MV-4-11 (cell line): ENCODE results near the gene SLIT2.

Experiments used
- DNase-seq: peaks from one replicate; lab custom pipeline; 2025; lab: John Stamatoyannopoulos, UW

Gene SLIT2, protein sequence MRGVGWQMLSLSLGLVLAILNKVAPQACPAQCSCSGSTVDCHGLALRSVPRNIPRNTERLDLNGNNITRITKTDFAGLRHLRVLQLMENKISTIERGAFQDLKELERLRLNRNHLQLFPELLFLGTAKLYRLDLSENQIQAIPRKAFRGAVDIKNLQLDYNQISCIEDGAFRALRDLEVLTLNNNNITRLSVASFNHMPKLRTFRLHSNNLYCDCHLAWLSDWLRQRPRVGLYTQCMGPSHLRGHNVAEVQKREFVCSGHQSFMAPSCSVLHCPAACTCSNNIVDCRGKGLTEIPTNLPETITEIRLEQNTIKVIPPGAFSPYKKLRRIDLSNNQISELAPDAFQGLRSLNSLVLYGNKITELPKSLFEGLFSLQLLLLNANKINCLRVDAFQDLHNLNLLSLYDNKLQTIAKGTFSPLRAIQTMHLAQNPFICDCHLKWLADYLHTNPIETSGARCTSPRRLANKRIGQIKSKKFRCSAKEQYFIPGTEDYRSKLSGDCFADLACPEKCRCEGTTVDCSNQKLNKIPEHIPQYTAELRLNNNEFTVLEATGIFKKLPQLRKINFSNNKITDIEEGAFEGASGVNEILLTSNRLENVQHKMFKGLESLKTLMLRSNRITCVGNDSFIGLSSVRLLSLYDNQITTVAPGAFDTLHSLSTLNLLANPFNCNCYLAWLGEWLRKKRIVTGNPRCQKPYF (N-terminal part only)

DNA sequence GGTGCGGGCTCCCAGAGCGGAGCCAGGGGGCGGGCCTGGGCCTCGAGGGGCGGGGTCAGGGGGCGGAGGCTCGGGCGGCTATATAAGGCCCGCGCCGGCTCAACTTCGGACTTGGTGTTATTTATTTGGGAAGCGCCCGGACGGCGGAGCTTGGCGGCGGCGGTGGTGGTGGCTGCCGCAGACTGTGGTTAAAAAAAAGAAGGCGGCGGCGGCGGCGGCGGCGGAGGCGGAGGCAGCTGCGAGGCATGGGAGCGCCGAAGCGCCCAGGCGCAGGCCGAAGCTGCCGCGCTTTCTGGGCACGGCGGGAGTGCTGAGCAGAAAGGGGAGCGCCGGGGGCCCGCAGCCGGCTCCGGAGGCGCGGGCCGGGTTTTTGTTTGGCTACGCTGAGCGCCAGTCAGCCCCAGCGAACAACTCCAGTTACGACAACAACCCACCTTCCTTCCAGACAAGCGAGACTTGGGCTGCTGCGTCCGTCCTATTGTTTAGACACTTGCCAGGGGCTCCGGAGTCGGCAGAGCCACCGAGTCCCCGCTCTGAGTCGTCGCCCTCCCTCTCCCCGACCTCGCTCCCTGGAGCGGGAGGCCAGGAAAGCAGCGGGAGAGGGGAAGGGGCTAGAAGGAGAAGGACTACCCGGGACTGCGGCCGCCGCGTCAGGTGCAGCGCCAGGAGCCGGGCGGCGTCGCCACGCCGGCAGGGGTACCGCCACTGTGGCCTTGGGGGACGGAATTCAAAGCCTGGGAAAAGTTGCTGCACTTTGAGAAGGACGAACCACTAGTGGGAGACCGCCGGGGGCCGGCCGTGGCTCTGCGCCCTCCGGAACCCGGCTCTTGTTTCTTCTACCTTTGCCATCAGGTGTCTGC lies at the start of gene SLIT2:
Gene SLIT2, plus strand, starts transcription at position 110 of the 860 bp plus-strand sequence. CDS start 1,911 bp downstream, outside the sequence.
- no peak for DNase-seq

DNA sequence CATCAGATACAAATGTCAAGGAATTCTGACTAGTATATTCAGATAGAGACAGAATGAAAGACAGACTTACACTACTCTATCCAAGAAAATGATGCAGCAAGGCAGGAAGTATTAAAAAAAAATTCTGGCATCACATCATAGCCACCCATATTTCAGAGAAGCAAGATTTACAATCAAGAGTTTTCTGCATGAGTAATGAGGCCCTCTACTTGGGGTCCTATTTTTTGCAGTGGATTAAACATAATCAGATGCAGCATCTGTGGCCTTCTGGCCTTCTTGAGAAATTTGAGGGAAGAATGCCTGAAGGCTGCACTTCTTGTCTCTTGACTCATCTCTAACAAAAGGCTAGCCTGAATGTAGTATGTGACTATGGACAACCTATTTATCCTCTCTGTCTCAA lies 48.2 kb upstream of the SLIT2 start:
- no peak for DNase-seq

DNA sequence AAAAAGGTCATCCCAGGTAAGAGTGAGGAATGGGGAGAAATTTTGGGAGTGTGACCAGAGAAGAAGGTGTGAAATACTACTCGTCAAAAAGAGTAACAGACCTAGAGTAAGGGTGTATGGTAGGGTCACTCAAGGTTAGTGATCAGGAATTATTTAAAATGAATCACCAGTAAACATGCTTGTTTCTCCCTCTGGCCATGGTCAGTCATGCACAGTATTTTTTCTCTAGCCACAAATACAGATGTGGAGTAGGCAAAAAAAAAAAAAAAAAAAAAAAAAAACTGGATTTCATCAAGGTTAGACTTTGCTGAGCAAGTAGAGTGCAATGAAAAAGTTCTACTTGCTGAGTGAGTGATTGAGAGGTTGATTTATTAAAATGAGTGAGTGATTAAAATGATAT lies 34.2 kb upstream of the SLIT2 start:
- no peak for DNase-seq

DNA sequence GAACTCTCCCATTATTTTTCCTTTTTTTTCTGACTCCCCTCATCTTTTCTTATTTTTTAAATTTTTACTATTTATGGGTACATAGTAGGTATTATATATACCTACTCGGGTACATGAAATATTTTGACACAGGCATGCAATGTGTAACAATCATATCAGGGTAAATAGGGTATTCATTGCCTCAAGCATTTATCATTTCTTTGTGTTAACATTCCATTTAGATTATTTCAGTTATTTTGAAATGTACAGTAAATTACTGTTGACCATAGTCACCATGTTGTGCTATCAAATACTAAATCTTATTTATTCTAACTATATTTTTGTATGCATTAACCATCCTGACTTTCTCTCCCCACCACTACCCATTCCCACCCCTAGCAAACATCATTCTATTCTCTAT lies 33.8 kb upstream of the SLIT2 start:
- no peak for DNase-seq

DNA sequence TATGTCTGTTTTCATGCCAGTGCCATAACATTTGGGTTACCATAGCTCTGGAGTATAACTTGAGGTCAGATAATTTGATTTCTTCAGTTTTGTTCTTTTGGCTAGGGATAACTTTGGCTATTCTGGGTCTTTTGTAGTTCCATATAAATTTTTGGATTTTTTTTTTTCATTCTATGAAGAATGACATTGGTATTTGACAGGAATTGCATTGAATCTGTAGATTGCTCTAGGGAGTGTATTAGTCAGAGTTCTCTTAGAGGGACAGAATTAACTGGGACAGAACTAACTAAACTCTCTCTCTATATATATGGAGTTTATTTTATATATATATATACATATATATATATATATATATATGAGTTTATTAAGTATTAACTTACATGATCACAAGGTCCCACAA lies 32.2 kb upstream of the SLIT2 start:
- DNase-seq = no peak

DNA sequence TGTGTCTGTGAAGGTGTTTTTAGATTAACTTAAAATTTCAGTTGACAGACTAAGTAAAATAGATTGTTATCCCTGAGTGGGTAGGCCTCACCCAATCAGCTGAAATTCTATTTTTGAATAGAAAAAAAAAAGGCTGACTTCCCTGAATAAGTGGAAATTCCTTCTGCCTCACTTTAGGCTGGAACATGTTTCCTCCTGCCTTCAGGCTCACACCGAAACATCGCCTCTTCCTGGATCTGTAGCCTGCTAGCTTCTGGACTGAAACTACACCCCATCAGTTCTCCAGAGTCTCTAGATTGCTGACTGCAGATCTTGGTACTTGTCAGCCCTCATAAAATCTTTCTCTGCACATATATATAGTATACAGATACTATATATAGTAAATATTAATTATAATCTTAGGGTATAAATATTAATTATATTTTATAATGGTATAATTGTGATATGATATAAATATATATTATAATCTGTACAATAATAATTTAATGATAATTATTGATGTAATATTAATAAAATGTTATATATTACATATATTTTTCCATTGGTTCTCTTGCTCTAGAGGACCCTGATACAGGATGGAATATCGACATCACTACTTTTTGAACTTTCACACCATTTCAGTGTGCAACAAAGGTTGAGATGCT lies 13.7 kb upstream of the SLIT2 start:
- no peak for DNase-seq

DNA sequence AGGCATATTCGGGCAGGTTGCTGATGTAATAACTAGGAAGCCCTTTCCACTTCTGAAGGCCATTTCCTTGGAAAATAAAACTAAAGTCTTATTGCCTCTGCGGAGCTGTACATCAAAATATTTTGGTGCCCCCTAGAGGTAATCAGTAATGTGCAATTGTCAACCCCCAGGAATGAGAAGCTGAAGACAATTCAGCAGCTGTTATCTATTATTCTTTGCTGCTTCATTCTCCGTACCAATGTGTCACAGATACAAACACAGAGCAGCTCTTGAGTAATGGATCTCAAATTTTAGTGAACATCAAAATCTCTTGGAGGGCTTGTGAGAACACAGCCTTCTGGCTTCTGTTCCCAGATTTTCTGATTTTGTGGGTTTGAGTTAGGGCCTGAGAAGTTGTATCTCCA lies 3.5 kb upstream of the SLIT2 start:
- DNase-seq = peak; percentile 17

DNA sequence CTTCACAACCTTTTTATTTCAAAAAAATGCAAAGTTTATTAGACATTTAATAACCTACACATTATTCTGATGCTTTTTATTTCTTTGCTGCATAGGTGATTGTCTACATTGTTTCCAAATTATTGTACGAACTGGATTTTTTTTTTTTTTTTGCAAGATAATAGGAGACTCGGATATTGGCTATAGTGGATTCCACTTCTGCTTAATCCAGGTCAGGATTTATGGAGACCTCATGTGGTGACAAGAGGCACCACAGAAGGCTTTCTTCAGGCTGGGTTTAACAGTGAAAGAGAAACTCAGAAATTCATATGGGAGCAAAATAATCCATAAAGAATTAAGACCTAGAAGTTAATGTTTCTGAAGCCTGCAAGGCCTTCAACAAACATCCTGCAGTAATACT lies 2.4 kb upstream of the SLIT2 start:
- DNase-seq = peak; percentile 3

DNA sequence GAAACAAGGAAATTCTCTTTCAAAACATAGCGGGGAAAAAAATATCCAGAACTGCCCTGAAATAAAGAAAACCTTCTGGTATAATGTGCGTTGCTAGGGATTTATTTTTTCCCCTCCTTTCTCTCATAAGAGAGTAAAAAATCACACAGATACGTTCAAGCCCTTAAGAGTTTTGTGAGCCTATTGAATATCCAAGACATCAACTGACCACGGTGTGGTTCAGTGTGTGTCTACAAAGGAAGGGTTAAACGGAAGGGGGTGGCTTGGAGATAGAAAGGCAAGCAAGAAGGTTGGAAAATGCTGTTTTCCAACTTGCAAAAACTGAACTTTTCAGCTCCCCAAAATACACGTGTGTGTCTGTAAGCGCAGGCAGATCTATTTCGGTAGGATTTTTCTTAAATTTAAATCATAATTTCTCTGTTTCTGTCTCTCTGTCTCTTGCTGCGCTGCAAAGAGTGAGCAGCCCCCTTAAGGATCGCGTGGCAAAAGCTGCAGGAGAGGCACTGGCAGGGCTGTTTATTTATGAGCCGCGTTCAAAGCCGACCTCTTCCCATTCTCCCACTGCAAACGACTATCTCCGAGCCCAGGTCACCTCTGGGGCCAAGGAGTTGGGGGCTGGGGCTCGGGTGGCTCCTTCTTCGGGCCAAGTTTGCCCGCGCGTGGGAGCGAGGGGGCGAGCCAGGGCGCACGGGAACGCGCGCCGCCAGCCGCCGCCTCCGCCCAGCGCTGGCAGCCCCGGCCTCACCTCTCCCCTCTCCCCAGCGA lies 492 bp upstream of the SLIT2 start:
- no peak for DNase-seq

DNA sequence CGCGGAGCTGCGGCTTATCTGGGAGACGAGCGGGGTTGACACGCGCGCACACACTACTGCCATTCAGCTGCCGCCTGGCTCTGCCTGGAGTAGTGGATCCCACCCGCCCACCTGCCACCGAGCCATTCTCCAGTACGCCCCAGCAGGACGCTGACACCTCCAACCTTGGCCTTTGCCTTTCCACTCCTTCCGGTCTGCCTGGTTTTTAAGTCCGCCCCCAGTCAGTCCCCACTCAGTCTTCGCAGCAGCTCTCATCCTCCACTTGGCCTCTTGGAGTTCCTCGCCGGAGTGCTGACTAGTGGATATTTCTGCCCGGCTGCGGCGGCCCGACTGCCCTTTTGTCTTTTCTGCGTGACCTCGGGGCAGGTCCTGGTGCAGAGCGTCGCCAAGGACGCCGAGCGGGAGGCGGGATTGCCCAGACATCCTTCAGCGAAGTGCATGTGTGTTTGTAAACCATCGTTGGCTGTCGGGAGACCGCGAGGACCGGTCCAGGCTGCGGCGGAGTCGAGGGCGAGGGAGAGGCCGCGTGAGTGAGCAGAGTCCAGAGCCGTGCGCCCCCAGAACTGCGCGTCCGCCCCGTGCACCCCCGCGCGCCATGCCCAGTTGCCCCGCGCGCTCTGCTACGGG lies 1.1 kb downstream of the SLIT2 start:
- no peak for DNase-seq

DNA sequence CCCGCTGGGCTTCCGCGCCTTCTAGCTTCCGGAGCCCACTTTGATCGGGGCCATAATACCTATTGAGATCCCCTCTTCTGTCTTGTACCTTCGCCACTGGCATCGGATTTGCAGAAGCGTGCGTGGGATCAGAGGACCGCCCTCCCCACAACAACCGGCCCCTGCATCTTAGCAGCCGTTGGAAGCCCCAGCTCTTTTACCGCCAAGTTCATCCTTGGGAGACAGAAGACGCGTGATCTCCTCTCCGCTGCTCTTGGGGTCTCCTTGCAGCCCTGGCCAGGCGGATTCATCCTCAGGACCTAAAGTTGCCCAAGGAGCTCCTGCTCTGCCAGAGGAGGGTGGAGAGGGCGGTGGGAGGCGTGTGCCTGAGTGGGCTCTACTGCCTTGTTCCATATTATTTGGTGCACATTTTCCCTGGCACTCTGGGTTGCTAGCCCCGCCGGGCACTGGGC lies 1.6 kb downstream of the SLIT2 start:
- no peak for DNase-seq

DNA sequence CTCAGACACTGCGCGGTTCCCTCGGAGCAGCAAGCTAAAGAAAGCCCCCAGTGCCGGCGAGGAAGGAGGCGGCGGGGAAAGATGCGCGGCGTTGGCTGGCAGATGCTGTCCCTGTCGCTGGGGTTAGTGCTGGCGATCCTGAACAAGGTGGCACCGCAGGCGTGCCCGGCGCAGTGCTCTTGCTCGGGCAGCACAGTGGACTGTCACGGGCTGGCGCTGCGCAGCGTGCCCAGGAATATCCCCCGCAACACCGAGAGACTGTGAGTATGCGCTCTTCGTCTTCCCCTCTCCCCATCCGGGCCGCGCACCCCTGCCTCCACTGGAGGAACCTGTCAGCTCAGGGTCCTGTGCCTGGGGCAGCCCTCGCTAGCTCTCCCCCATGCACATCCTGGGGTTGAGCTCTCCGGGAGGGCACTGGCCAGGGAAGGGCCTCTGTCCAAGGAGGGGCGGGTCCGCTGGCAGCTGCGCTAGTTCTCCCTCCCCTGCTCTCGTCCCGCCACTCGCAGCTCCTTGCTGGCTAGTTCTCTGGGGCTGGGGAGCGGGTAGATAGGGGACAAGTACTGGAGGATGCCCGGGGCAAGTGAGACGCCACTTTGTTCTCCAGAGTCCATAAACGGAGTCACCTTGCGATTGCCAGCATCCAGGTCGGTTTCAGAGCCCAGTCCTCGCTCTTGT lies 2.2 kb downstream of the SLIT2 start:
- no peak for DNase-seq

DNA sequence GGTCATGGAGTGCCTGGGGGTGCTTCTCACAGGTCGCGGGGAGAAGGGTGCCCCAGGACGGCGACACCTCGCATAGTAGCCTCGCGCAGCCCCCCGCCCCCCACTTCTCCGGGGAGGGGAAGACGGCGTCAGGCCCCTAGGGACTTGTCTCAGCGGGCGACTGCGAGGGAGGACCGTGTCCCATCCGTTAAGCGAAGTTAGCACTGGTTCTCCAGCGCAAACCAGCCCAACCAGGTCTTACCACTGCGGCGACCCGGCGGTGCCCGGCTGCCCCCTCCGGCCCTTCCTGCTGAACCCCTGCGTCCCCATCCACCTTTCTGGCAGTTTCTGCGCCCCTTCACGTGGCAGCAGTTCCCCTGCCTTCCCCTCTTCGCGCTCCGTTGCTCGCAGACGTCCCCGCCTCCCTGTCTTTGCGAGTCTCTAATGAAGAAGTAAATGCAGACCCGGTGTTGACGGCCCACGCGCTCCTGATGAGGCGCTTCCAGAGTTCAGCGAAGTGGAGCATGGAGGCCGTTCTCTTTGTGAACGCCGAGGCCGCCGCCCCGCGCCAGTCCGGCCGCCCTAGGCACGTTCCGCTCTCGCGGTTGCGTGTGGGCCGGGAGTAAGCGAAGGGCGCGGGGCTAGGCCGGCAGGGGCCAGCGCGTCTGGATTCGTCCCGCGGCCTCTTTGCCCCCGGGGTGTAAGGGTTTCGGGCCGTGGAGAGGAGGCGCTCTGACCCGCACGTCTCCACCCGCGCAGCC lies 3.0 kb downstream of the SLIT2 start:
- DNase-seq = no peak

DNA sequence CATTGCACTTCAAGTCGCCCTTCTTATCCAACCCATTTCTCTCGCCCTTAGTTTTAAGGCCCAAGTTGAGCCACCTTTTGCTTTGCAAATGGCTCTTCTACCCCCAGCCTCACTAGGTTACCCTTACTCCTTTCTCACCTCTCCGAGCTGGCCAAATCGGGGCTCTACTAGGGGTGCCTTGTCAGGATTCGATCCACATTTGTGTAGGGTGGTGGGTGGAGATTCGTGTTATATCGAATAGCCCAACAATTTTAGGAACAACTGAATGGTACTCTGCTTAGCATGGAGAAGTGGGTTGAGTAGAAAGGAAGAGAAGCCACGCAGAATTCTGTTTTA lies 3.5 kb downstream of the SLIT2 start:
- no peak for DNase-seq

DNA sequence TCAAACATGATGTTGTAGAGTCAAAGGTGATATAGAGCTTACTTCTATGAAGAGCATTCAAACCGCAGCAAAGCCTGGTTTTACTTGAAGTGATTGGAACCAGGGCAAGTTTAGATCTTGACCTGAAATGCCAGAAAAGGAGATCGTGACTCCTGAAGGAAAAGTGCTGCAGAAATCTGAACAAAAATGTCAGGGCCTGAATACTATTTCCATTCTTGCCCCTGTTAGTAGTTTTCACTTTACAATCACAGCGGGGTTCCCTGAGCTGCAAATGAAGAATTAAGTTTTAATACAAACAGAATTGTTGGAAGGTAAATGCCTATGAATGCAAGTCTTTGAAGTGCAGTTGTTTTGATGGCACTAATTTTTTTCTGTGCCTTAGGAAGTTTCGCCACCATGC lies 4.1 kb downstream of the SLIT2 start:
- no peak for DNase-seq

DNA sequence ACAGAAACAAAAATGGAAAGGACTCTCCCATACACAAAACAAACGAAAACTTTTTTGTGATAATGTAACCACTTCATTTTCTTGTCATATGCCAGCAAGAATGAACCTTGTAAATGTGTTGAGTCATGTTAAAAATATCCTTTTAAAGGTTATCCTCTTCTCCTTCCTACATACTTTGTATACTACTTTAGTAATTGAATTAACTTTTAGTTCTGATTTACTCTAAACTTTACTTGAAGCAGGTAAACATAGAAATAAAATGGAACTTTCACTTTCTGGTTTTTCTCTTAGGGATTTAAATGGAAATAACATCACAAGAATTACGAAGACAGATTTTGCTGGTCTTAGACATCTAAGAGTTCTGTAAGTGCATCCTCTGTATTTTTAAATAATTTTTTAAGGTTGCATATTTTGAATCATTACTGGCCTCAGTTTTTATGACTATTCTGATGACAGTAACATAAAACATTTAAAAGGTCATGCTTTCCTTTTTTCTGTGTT lies 4.7 kb downstream of the SLIT2 start:
- no peak for DNase-seq

DNA sequence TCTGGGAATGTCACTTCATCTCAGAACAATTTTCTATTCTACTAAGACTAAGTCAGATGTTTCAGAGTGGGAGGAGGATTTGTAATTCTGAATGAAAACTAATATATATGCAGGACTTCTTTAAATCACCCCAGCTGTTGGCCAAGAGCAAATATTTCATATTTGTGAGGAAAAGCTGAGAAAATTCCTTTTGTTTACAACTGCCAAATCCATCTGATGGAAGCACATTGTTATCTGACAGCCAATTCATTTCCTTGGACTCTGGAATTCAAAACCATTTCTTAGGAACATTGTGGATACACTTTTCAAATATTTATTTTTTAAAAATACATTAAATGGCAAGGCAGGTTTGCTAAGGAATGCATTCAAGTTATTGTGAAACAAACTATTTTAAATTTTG lies 8.0 kb downstream of the SLIT2 start:
- no peak for DNase-seq

DNA sequence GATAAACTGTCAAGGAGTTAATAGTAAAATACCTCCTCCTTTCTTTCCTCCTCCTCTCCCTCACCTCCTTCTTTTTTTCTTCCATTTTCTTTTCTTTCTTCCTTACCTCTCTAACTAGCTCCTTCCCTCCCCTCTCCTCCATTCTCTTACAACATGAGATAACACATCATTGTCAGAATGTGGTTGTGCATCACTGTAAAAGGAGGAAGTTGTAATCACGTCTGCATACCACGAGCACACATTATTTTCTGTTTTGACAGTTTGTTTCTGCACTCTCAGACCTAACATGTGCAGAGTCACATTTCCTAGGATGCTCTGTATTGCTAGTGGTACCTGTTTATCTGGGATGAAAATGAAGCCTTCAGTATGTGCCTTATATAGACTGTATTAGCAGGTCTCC lies 9.1 kb downstream of the SLIT2 start:
- peak; percentile 15 for DNase-seq

DNA sequence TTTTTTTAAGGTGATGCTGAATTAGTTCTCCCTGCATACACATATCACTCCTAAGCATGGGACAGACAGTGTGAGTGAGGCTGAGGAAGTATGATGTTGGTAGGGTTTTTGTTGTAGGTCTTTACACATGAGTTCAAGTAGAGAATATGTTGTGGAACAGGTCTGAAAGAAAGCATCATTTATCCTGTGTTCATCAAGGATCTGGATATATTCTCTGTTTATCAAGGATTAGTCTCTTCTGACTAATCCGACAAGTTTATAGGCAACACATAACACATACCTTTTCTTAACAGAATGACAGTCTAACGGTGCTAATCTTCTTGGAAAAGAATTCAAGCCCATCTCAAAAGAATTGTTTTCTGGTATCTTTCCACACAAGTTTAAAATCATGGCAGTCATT lies 10.5 kb downstream of the SLIT2 start:
- no peak for DNase-seq
